NCI-H226 (cell line): ENCODE data around the gene SRPRA.

ENCODE experiments used
- DNase-seq: peaks from one replicate; pipeline ENCODE4 v3.0.0-alpha.2; 2015

Gene SRPRA

DNA sequence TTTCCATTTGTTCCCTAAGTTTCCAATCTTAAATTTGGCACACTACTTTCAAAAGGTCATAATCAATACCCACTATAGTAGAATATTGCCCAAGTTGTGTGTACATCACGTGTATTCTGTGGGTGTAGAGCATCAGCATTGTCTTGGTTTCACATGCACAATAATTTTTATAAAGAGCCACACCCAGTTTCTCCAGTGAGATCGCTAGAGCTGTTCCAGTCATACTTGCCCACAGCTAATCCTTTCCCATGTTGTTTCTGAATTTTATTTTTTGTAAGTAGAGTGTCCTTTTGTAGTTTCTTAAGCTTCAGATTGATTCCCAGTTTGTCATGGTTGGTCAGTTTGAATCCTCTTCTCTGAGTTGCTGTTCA lies 43.4 kb downstream of the SRPRA start:
- no peak for DNase-seq

GRCh38 chr11:126224647-126225294 lies 43.9 kb downstream of the SRPRA start:
- no peak for DNase-seq

- no peak for DNase-seq
Observed at GRCh38 chr11:126219547-126219946, 49.1 kb downstream of the SRPRA start.

- DNase-seq: no peak
Observed at GRCh38 chr11:126217491-126217890, 51.2 kb downstream of the SRPRA start.

DNA sequence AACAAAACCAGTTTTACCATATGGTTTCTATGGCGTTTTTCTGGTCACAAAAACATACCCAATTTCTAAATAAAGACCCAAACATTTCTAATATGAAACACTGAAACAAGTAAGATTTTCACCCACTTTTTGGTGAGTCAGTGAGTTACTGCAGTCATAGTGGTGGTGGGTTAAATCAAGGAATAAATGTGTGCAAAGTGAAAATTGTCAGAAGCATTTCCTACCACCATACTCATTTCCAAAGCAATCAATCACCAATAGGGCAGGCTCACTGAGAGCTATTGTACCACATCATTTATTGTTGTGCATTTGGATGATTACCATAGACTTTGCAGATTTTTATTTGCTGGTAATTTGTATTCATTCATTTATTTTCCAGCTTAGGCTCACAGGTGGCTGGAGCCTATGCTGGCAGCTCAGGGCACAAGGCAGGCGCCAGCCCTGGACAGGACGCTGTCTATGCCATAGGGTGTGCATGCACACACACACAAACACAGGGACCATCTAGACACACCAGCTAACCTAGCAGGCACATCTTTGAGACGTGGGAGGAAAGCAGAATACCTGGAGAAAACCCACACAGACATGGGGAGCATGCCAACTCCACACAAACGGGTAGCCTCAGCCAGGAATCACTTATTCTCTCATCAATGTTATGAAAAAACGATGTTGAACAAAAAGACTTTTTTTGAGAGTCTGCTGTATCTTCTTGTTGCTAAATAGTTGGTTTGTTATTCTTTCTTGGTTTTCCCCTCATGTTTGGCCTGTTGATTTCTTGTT lies 52.0 kb downstream of the SRPRA start:
- no peak for DNase-seq

DNA sequence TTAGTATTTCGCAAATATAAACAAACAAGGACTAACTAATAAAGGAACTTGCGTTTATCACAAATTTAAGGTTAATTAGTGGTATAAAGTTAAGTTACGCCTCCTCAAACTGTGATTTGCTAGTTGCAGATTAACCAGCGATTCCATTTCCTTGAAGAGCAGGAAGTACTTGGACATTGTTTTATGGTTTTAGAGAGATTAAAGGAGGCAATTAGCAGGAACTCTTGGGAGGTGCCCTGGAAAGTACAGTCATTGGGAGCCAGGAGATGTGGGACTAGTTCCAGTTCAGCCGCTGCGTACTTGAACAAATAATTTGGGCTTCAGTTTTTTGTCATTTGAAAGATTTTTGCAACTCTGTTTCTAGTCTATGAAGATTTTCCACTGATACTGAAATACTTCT lies 53.9 kb downstream of the SRPRA start:
- no peak for DNase-seq

- DNase-seq: no peak
Observed at GRCh38 chr11:126214441-126214840, 54.3 kb downstream of the SRPRA start.
